DMS114 treated with DMSO at 0.1 percent for 48 hours (cell line): ENCODE data around the gene C16orf90.

Experiments used
- DNase-seq: peaks from one replicate; lab custom pipeline; 2025; ENCODE audit not compliant: unreplicated experiment; lab: John Stamatoyannopoulos, UW

Gene C16orf90

GRCh38 chr16:3467921-3468320 lies 27.4 kb downstream of the C16orf90 start:
- no peak for DNase-seq

- DNase-seq, result no peak
Observed at GRCh38 chr16:3467182-3467581, 28.1 kb downstream of the C16orf90 start.

- no peak for DNase-seq
Observed at GRCh38 chr16:3465911-3466584, 29.2 kb downstream of the C16orf90 start.

GRCh38 chr16:3465301-3465700 lies 30.0 kb downstream of the C16orf90 start:
- DNase-seq, result no peak

- DNase-seq, result no peak
Observed at GRCh38 chr16:3461151-3461550, 34.1 kb downstream of the C16orf90 start.

- no peak for DNase-seq
Observed at GRCh38 chr16:3460585-3460984, 34.7 kb downstream of the C16orf90 start.

GRCh38 chr16:3460121-3460520 lies 35.2 kb downstream of the C16orf90 start:
- no peak for DNase-seq

GRCh38 chr16:3459401-3460090 lies 35.7 kb downstream of the C16orf90 start:
- DNase-seq, result no peak

- DNase-seq, result no peak
Observed at GRCh38 chr16:3458852-3459361, 36.4 kb downstream of the C16orf90 start.

GRCh38 chr16:3458278-3458851 lies 36.9 kb downstream of the C16orf90 start:
- no peak for DNase-seq

- DNase-seq, result peak; percentile 65
Observed at GRCh38 chr16:3457434-3458252, 37.6 kb downstream of the C16orf90 start.

GRCh38 chr16:3454631-3455147 lies 40.6 kb downstream of the C16orf90 start:
- DNase-seq, result no peak

GRCh38 chr16:3454093-3454492 lies 41.2 kb downstream of the C16orf90 start:
- DNase-seq, result no peak

- DNase-seq, result peak; percentile 24
Observed at GRCh38 chr16:3444032-3444388, 51.3 kb downstream of the C16orf90 start.
